Measurements from ENCODE around the gene SIAH3.

DNA sequence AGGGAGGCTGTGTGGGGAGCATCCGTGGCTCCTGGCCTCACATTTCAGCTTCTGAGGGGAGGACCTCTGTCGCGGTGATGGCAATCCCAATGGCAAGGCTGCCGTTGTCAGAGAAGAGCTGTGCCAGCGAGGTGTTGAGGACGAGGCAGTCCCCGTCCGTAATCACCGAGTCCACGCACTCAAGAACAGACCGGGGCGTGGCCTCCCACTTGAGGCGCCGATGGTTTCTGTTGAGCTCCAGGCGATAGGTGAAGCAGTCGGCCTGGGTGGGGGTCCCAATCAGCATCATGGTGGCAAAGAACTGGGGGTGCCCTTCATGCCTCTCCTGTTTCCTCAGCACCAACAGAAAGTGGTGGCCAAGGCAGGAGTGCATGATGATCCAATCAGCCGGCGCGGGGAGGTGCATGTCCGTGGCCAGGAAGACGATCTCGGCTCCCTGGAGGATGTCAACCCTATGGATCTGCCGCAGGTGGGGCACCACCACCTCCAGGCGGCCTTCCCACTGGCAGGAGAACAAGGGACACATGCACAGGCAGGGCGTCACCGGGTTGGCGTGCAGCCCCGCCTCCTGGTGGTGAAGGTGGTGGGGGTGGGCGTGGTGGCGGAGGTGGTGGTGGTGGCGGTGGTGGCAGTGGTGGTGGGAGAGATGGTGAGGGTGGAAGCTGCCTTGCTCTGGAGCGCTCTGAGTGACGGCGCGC, 68.1 kb downstream of the SIAH3 start:
- TF ChIP-seq, protein P1, sequence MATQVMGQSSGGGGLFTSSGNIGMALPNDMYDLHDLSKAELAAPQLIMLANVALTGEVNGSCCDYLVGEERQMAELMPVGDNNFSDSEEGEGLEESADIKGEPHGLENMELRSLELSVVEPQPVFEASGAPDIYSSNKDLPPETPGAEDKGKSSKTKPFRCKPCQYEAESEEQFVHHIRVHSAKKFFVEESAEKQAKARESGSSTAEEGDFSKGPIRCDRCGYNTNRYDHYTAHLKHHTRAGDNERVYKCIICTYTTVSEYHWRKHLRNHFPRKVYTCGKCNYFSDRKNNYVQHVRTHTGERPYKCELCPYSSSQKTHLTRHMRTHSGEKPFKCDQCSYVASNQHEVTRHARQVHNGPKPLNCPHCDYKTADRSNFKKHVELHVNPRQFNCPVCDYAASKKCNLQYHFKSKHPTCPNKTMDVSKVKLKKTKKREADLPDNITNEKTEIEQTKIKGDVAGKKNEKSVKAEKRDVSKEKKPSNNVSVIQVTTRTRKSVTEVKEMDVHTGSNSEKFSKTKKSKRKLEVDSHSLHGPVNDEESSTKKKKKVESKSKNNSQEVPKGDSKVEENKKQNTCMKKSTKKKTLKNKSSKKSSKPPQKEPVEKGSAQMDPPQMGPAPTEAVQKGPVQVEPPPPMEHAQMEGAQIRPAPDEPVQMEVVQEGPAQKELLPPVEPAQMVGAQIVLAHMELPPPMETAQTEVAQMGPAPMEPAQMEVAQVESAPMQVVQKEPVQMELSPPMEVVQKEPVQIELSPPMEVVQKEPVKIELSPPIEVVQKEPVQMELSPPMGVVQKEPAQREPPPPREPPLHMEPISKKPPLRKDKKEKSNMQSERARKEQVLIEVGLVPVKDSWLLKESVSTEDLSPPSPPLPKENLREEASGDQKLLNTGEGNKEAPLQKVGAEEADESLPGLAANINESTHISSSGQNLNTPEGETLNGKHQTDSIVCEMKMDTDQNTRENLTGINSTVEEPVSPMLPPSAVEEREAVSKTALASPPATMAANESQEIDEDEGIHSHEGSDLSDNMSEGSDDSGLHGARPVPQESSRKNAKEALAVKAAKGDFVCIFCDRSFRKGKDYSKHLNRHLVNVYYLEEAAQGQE (IDR thresholded peaks at IDR 0.05; ENCODE audit: low read depth), result no peak
- TF ChIP-seq POLR2AphosphoS5 (IDR thresholded peaks at IDR 0.05; ENCODE audit: low read depth, low read length) (no peak), EZH2 (IDR thresholded peaks at IDR 0.05) (no peak), JUND (IDR thresholded peaks at IDR 0.05) (no peak), YY1 (IDR thresholded peaks at IDR 0.05; ENCODE audit: extremely low read depth, insufficient replicate concordance, low read depth, low read length) (no peak), EGR1 (IDR thresholded peaks at IDR 0.05; ENCODE audit: low read depth) (no peak), POLR2A (IDR thresholded peaks at IDR 0.05; ENCODE audit: borderline replicate concordance, extremely low read depth, insufficient read depth, insufficient read length) (no peak), SIN3A (IDR thresholded peaks at IDR 0.05; ENCODE audit: low read depth) (no peak)
- TF ChIP-seq, protein P2, sequence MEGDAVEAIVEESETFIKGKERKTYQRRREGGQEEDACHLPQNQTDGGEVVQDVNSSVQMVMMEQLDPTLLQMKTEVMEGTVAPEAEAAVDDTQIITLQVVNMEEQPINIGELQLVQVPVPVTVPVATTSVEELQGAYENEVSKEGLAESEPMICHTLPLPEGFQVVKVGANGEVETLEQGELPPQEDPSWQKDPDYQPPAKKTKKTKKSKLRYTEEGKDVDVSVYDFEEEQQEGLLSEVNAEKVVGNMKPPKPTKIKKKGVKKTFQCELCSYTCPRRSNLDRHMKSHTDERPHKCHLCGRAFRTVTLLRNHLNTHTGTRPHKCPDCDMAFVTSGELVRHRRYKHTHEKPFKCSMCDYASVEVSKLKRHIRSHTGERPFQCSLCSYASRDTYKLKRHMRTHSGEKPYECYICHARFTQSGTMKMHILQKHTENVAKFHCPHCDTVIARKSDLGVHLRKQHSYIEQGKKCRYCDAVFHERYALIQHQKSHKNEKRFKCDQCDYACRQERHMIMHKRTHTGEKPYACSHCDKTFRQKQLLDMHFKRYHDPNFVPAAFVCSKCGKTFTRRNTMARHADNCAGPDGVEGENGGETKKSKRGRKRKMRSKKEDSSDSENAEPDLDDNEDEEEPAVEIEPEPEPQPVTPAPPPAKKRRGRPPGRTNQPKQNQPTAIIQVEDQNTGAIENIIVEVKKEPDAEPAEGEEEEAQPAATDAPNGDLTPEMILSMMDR (IDR thresholded peaks at IDR 0.05 in 2 of 3, conservative IDR thresholded peaks at IDR 0.05 in 1 of 3; ENCODE audit: borderline replicate concordance in 1 of 3, insufficient read depth in 1 of 3, low read depth in 2 of 3, low read length in 2 of 3), result no peak
- TF ChIP-seq, protein P3, sequence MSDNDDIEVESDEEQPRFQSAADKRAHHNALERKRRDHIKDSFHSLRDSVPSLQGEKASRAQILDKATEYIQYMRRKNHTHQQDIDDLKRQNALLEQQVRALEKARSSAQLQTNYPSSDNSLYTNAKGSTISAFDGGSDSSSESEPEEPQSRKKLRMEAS (IDR thresholded peaks at IDR 0.05), result no peak
